K562 (cell line): ENCODE results near the gene DHODH. TPM values are rescaled to one million over a fixed set of nuclear protein-coding genes. Genes with fewer than 3 reads are reported as not detected.

Experiments
- ATAC-seq: fragments of 200-7000 bp; cut with Tn5 transposase; 3 replicates; pipeline ENCODE4 v1.9.1; 2020; ENCODE audit warnings: moderate library complexity
- BruUV-seq: library from RNA; stranded (reverse); fragments of 400-500 nt; replicated peaks from 2 replicates; lab custom pipeline; 2021; lab: Mats Ljungman, UMichigan
- CTCF ChIA-PET: fragments of 300-600 bp; formaldehyde crosslinking; extraction: SDS; loops from one replicate; lab custom pipeline; 2021; ENCODE audit warnings: low intra/inter-chr PET ratio; lab: Yijun Ruan, JAX
- POLR2A ChIA-PET: fragments of 300-600, 350-650 bp; sonication (Branson Sonifier 250); formaldehyde crosslinking; extraction: SDS; loops from one replicate; lab custom pipeline; 2021; ENCODE audit warnings: antibody characterized with exemption, inconsistent platforms; lab: Yijun Ruan, JAX
- DNase-seq, 4 experiments: peaks; one replicate each; pipeline versions ENCODE4 v3.0.0 to v3.0.0-alpha.2; 2011 to 2018; ENCODE audit warnings: low spot score in 3 of 4, mixed read lengths in 3 of 4; ENCODE audit errors: extremely low read depth in 1 of 4
- FAIRE-seq: peaks from 2 replicates; lab custom pipeline; 2011; peaks lifted over from hg19 to GRCh38; lab: Jason Lieb, UNC
- H2AFZ ChIP-seq: 2 replicates; pipeline ENCODE4 v1.6.0; 2011; ENCODE audit warnings: low read depth, low read length, control low read depth, inconsistent platforms
- H3K27ac ChIP-seq: fragments of 200-600 bp; 3 replicates; pipeline ENCODE4 v1.8.0; 2011; ENCODE audit warnings: low read depth, mild to moderate bottlenecking, control low read depth, inconsistent platforms, low read length, moderate library complexity, mixed read lengths; ENCODE audit errors: extremely low read depth
- H3K27me3 ChIP-seq, 2 experiments: fragments of 300-600 bp in 1 of 2; 2 replicates in 1 of 2; 3 replicates in 1 of 2; pipeline versions ENCODE4 v1.6.0 to v1.8.0; 2011; ENCODE audit warnings: inconsistent platforms in 2 of 2, low read length in 2 of 2, mild to moderate bottlenecking in 1 of 2, mixed read lengths in 1 of 2, moderate library complexity in 1 of 2; ENCODE audit not compliant: control insufficient read depth in 2 of 2, insufficient read depth in 2 of 2
- H3K36me3 ChIP-seq: fragments of 300-600 bp; 3 replicates; pipeline ENCODE4 v1.8.0; 2011; ENCODE audit warnings: mild to moderate bottlenecking, low read length, inconsistent platforms; ENCODE audit not compliant: control insufficient read depth, insufficient read depth
- H3K4me1 ChIP-seq, 2 experiments: fragments of 200-600 bp in 1 of 2; replicated peaks in 1 of 2; 2 replicates in 1 of 2; 3 replicates in 1 of 2; pipeline versions ENCODE4 v1.5.1 to v1.8.0; 2011; ENCODE audit warnings: inconsistent platforms in 2 of 2, low read length in 2 of 2, mild to moderate bottlenecking in 1 of 2, mixed read lengths in 1 of 2, moderate library complexity in 1 of 2; ENCODE audit not compliant: control insufficient read depth in 2 of 2, insufficient read depth in 2 of 2
- H3K4me2 ChIP-seq: 2 replicates; pipeline ENCODE4 v1.6.1; 2011; ENCODE audit warnings: low read length, control low read depth, inconsistent platforms, mixed read lengths; ENCODE audit not compliant: insufficient read depth
- H3K4me3 ChIP-seq: fragments of 200-600 bp; sonication (generic), shearing (Covaris generic); 2 replicates; pipeline ENCODE4 v1.5.1; 2016; ENCODE audit warnings: control low read depth, inconsistent platforms
- H3K79me2 ChIP-seq: fragments of 200-600 bp; 3 replicates; pipeline ENCODE4 v1.8.0; 2011; ENCODE audit warnings: low read length, inconsistent platforms; ENCODE audit not compliant: control insufficient read depth, insufficient read depth
- H3K9ac ChIP-seq, 2 experiments: 2 replicates each; pipeline versions ENCODE4 v1.6.0 to v1.6.1; 2011; ENCODE audit warnings: low read depth in 2 of 2, low read length in 2 of 2, control low read depth in 1 of 2, inconsistent platforms in 1 of 2, mild to moderate bottlenecking in 1 of 2, mixed read lengths in 1 of 2; ENCODE audit not compliant: insufficient read depth in 1 of 2
- H3K9me1 ChIP-seq: one replicate; pipeline ENCODE4 v1.6.0; 2011; ENCODE audit warnings: inconsistent platforms, mild to moderate bottlenecking, low read length, moderate library complexity; ENCODE audit not compliant: control insufficient read depth, insufficient read depth
- H3K9me3 ChIP-seq: replicated peaks from 2 replicates; pipeline ENCODE4 v1.5.1; 2011; ENCODE audit warnings: low read depth, low read length, inconsistent platforms; ENCODE audit not compliant: control insufficient read depth, insufficient read depth
- H4K20me1 ChIP-seq: replicated peaks from 2 replicates; pipeline ENCODE4 v1.6.1; 2011; ENCODE audit warnings: low read length, inconsistent platforms, mixed read lengths; ENCODE audit not compliant: control insufficient read depth, insufficient read depth
- FOSL1 ChIP-seq: fragments of 200-800 bp; sonication (Bioruptor generic); conservative IDR thresholded peaks from 2 replicates; pipeline ENCODE4 v1.6.1; 2016; ENCODE audit warnings: missing genetic modification characterization, missing compliant biosample characterization
- KLF6 ChIP-seq: fragments of 250-450 bp; sonication (Bioruptor Pico); IDR thresholded peaks from 2 replicates; pipeline ENCODE4 v1.4.0; 2020; ENCODE audit warnings: mild to moderate bottlenecking, moderate library complexity, borderline replicate concordance
- MAFK ChIP-seq: IDR thresholded peaks from 2 replicates; pipeline ENCODE4 v1.6.1; 2011; ENCODE audit warnings: low read length, improper control_type of control experiment
- RB1 ChIP-seq: fragments of 450-650 bp; IDR thresholded peaks from 2 replicates; pipeline ENCODE4 v1.6.1; 2017; ENCODE audit warnings: low read depth, mild to moderate bottlenecking
- ZNF224 ChIP-seq: sonication (generic); formaldehyde crosslinking; IDR thresholded peaks from 2 replicates; pipeline ENCODE4 v1.8.0; 2022; ENCODE audit warnings: mild to moderate bottlenecking, missing genetic modification reagents
- ZNF583 ChIP-seq: fragments of 250-450 bp; sonication (Bioruptor Pico); IDR thresholded peaks from 2 replicates; pipeline ENCODE4 v1.4.0; 2020
- WGBS: fragments of 100-300 bp; shearing (Covaris generic); methylation state at CpG from one replicate; pipeline ENCODE4 v1.1.6; 2016; ENCODE audit warnings: low coverage, mixed read lengths; ENCODE audit not compliant: insufficient coverage; ENCODE audit errors: missing lambda C conversion rate; 5-methylcytosine and 5-hydroxymethylcytosine counted together
- in situ Hi-C: fragments of 300-500 bp; cut with MboI; formaldehyde crosslinking; loops from 4 replicates; pipeline ENCODE4 v1.15.0; 2018; ENCODE audit warnings: inconsistent platforms, mixed read lengths
- intact Hi-C: fragments of 100-400 bp; cut with micrococcal nuclease; formaldehyde crosslinking; loops from 2 replicates; pipeline ENCODE4 v1.14.2; 2022
- polyA plus RNA-seq, 8 experiments: library from polyadenylated mRNA; depleted of rRNA in 4 of 8; stranded (reverse) in 5 of 8; unstranded in 3 of 8; fragments of >200 nt; fragmentation: Nextera tagmentation in 2 of 8; fragmentation: Illumina TruSeq in 1 of 8; extraction: Ambion mirVana in 2 of 8; extraction: Trizol in 1 of 8; gene quantifications; 2 replicates each; pipeline versions ENCODE4 v1.2.1 to v1.2.3, GENCODE V29; 2011 to 2014; ENCODE audit warnings: inconsistent platforms in 1 of 8, missing spikeins in 1 of 8
- total RNA-seq, 7 experiments: library from RNA; depleted of rRNA in 6 of 7; stranded (reverse); fragments of >200 nt in 6 of 7; fragmentation: Illumina TruSeq in 2 of 7; extraction: Trizol in 2 of 7; gene quantifications; 2 replicates each; pipeline versions ENCODE4 v1.2.1 to v1.2.3, GENCODE V29; 2011 to 2021; ENCODE audit warnings: low replicate concordance in 1 of 7
- TF ChIP-seq, protein P1 (sequence below): fragments of 250-450 bp; sonication (Bioruptor Pico); IDR thresholded peaks from 2 replicates; pipeline ENCODE4 v1.4.0; 2020
- TF ChIP-seq, protein P2 (sequence below), 2 experiments: fragments of 450-650 bp in 1 of 2; sonication (generic) in 1 of 2; formaldehyde crosslinking; conservative IDR thresholded peaks; 2 replicates each; pipeline versions ENCODE4 v1.4.0 to v1.8.1; 2020 to 2022; ENCODE audit warnings: mild to moderate bottlenecking in 1 of 2, missing genetic modification reagents in 1 of 2
- TF ChIP-seq, protein P3 (sequence below): fragments of 250-450 bp; sonication (Bioruptor Pico); IDR thresholded peaks from 2 replicates; pipeline ENCODE4 v1.8.0; 2021; ENCODE audit warnings: borderline replicate concordance, mild to moderate bottlenecking, moderate library complexity; ENCODE audit not compliant: poor library complexity, severe bottlenecking
- TF ChIP-seq, protein P4 (sequence below): fragments of 450-650 bp; formaldehyde crosslinking; IDR thresholded peaks from 2 replicates; pipeline ENCODE4 v1.4.0; 2020; ENCODE audit warnings: mild to moderate bottlenecking, mixed read lengths

The DHODH gene
- total and polyA plus RNA-seq, 9 of the 15 experiments (the other 6 are each of a cell fraction or from before 2014, with no cell fraction given) = 4.3 to 19.9 (median 12.7) TPM

DNA sequence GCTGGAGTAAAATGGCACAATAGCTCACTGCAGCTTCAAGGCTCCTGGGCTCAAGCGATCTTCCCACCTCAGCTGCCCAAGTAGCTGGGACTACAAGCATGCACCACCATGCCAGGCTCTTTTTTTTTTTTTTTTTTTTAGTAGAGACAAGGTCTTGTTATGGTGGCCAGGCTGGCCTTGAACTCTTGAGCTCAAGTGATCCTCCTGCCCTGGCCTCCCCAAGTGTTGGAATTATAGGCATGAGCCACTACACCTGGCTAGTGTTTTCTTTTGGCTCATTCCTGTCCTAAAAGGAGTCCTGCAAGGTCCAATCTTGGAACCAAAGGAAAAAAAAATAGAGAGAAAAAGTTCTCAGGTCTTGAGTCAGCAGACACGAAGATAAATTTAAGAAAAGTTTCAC is 39.2 kb upstream of the DHODH start:
- H4K20me1 ChIP-seq = no peaks in the 10 kb centered on the region
- peaks cover 9 to 23% of the 10 kb centered on the region in 2 experiments for H3K27me3 ChIP-seq
- no peak for DNase-seq
- no peaks in the 10 kb centered on the region; a peak in 1 of 5 replicates for H3K4me1 ChIP-seq
- H2AFZ ChIP-seq = no peak overlapping the region
- H3K9me3 ChIP-seq = no peaks in the 10 kb centered on the region
- no peak overlapping the region for H3K4me2 ChIP-seq
- TF ChIP-seq ZNF583 (CRISPR knock-in tag) = no peak
- TF ChIP-seq ZNF224 (CRISPR knock-in tag) = no peak
- TF ChIP-seq, protein P1, sequence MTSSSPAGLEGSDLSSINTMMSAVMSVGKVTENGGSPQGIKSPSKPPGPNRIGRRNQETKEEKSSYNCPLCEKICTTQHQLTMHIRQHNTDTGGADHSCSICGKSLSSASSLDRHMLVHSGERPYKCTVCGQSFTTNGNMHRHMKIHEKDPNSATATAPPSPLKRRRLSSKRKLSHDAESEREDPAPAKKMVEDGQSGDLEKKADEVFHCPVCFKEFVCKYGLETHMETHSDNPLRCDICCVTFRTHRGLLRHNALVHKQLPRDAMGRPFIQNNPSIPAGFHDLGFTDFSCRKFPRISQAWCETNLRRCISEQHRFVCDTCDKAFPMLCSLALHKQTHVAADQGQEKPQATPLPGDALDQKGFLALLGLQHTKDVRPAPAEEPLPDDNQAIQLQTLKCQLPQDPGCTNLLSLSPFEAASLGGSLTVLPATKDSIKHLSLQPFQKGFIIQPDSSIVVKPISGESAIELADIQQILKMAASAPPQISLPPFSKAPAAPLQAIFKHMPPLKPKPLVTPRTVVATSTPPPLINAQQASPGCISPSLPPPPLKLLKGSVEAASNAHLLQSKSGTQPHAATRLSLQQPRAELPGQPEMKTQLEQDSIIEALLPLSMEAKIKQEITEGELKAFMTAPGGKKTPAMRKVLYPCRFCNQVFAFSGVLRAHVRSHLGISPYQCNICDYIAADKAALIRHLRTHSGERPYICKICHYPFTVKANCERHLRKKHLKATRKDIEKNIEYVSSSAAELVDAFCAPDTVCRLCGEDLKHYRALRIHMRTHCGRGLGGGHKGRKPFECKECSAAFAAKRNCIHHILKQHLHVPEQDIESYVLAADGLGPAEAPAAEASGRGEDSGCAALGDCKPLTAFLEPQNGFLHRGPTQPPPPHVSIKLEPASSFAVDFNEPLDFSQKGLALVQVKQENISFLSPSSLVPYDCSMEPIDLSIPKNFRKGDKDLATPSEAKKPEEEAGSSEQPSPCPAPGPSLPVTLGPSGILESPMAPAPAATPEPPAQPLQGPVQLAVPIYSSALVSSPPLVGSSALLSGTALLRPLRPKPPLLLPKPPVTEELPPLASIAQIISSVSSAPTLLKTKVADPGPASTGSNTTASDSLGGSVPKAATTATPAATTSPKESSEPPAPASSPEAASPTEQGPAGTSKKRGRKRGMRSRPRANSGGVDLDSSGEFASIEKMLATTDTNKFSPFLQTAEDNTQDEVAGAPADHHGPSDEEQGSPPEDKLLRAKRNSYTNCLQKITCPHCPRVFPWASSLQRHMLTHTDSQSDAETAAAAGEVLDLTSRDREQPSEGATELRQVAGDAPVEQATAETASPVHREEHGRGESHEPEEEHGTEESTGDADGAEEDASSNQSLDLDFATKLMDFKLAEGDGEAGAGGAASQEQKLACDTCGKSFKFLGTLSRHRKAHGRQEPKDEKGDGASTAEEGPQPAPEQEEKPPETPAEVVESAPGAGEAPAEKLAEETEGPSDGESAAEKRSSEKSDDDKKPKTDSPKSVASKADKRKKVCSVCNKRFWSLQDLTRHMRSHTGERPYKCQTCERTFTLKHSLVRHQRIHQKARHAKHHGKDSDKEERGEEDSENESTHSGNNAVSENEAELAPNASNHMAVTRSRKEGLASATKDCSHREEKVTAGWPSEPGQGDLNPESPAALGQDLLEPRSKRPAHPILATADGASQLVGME = no peak
- TF ChIP-seq RB1 = no peak
- TF ChIP-seq, protein P2, sequence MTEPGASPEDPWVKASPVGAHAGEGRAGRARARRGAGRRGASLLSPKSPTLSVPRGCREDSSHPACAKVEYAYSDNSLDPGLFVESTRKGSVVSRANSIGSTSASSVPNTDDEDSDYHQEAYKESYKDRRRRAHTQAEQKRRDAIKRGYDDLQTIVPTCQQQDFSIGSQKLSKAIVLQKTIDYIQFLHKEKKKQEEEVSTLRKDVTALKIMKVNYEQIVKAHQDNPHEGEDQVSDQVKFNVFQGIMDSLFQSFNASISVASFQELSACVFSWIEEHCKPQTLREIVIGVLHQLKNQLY (CRISPR knock-in tag; conservative IDR thresholded peaks at IDR 0.05) = no peak
- TF ChIP-seq, protein P3, sequence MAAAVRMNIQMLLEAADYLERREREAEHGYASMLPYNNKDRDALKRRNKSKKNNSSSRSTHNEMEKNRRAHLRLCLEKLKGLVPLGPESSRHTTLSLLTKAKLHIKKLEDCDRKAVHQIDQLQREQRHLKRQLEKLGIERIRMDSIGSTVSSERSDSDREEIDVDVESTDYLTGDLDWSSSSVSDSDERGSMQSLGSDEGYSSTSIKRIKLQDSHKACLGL (CRISPR knock-in tag) = no peak
- TF ChIP-seq, protein P4, sequence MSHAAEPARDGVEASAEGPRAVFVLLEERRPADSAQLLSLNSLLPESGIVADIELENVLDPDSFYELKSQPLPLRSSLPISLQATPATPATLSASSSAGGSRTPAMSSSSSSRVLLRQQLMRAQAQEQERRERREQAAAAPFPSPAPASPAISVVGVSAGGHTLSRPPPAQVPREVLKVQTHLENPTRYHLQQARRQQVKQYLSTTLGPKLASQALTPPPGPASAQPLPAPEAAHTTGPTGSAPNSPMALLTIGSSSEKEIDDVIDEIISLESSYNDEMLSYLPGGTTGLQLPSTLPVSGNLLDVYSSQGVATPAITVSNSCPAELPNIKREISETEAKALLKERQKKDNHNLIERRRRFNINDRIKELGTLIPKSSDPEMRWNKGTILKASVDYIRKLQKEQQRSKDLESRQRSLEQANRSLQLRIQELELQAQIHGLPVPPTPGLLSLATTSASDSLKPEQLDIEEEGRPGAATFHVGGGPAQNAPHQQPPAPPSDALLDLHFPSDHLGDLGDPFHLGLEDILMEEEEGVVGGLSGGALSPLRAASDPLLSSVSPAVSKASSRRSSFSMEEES (CRISPR knock-in tag) = no peak
- TF ChIP-seq MAFK = no peak
- TF ChIP-seq FOSL1 (tag) = no peak
- TF ChIP-seq KLF6 (CRISPR knock-in tag) = no peak
- TF ChIP-seq, all 486 proteins: peak for 0
- no peak for FAIRE-seq
- H3K9ac ChIP-seq = no peak overlapping the region
- in situ Hi-C loops (no loop called here), intact Hi-C loops (loop anchor here (10.0 kb wide), 2 partner anchors 225 to 355 kb away; no protein-coding TSS in a partner anchor)
- H3K9me1 ChIP-seq = no peaks in the 10 kb centered on the region
- CTCF ChIA-PET = no interaction called here
- no TSS peak for BruUV-seq
- H3K27ac ChIP-seq = no peak overlapping the region
- POLR2A ChIA-PET = no interaction called here
- ATAC-seq = no peak
- WGBS = 13% methylated on average over 2 of the region's 2 CpGs
- H3K4me3 ChIP-seq = no peak overlapping the region
- no peaks in the 10 kb centered on the region for H3K79me2 ChIP-seq
- no peaks in the 10 kb centered on the region for H3K36me3 ChIP-seq
